ENCODE data around the gene ACSS1.

ACSS1 gene

DNA sequence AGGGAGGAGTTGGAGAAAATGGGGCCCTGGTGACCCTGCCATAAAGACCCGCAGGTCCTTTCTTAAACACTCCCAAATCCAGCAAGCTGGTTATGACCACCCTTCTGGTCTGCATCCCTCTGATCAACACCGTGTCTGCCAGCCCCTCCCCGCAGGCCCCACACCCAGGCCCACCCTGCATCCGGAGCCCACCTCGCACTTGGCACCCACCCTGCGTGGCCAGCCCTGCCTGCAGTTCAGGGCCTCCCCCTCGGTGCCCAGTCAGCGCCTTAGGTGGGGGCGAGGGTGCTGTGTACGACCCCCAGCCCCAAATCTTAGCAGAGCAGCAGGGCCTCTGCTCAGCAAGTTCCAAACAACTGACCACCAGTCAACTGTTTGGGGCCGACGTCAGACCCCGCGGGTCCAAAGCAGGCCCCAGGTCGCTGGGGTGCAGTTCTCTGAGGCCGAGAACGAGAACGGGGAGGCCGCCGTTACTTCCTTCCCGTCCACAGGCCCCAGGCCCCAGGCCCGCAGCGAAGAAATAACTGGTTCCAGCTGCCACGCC is 1.2 kb downstream of the ACSS1 start:
- no peak overlapping the region for H3K27ac ChIP-seq (ENCODE audit: poor library complexity, severe bottlenecking)
- H3K36me3 ChIP-seq (ENCODE audit: low read depth), result no peaks in the 10 kb centered on the region
- no peaks in the 10 kb centered on the region for H3K4me1 ChIP-seq (ENCODE audit: insufficient read depth, poor library complexity, severe bottlenecking)
- H3K4me3 ChIP-seq (ENCODE audit: severe bottlenecking), result peak overlapping the region; percentile 51
- H3K27me3 ChIP-seq (ENCODE audit: insufficient read depth, poor library complexity, severe bottlenecking), result no peaks in the 10 kb centered on the region
- ATAC-seq (ENCODE audit: low read depth) (peak; percentile 19), DNase-seq (ENCODE audit: low spot score) (no peak)
- no peaks in the 10 kb centered on the region for H3K9me3 ChIP-seq (ENCODE audit: severe bottlenecking)
- no peak for TF ChIP-seq CTCF (IDR thresholded peaks at IDR 0.05; ENCODE audit: poor library complexity, severe bottlenecking)

GRCh38 chr20:25055711-25056495 is 2.0 kb downstream of the ACSS1 start:
- DNase-seq (ENCODE audit: low spot score), result no peak
- Histone ChIP-seq H3K4me1 (ENCODE audit: insufficient read depth, poor library complexity, severe bottlenecking) (no peaks in the 10 kb centered on the region), H3K27ac (ENCODE audit: poor library complexity, severe bottlenecking) (no peak overlapping the region), H3K36me3 (ENCODE audit: low read depth) (no peaks in the 10 kb centered on the region), H3K27me3 (ENCODE audit: insufficient read depth, poor library complexity, severe bottlenecking) (no peaks in the 10 kb centered on the region), H3K4me3 (ENCODE audit: severe bottlenecking) (no peak overlapping the region), H3K9me3 (ENCODE audit: severe bottlenecking) (no peaks in the 10 kb centered on the region)
- ATAC-seq (ENCODE audit: low read depth), result no peak
- no peak for TF ChIP-seq CTCF (IDR thresholded peaks at IDR 0.05; ENCODE audit: poor library complexity, severe bottlenecking)

GRCh38 chr20:25054995-25055629 is 2.8 kb downstream of the ACSS1 start:
- ATAC-seq (ENCODE audit: low read depth) (no peak), DNase-seq (ENCODE audit: low spot score) (peak; percentile 15)
- H3K4me3 ChIP-seq (ENCODE audit: severe bottlenecking), result no peak overlapping the region
- H3K9me3 ChIP-seq (ENCODE audit: severe bottlenecking), result no peaks in the 10 kb centered on the region
- H3K36me3 ChIP-seq (ENCODE audit: low read depth), result no peaks in the 10 kb centered on the region
- no peaks in the 10 kb centered on the region for H3K27me3 ChIP-seq (ENCODE audit: insufficient read depth, poor library complexity, severe bottlenecking)
- no peak for TF ChIP-seq CTCF (IDR thresholded peaks at IDR 0.05; ENCODE audit: poor library complexity, severe bottlenecking)
- H3K4me1 ChIP-seq (ENCODE audit: insufficient read depth, poor library complexity, severe bottlenecking), result no peaks in the 10 kb centered on the region
- no peak overlapping the region for H3K27ac ChIP-seq (ENCODE audit: poor library complexity, severe bottlenecking)

DNA sequence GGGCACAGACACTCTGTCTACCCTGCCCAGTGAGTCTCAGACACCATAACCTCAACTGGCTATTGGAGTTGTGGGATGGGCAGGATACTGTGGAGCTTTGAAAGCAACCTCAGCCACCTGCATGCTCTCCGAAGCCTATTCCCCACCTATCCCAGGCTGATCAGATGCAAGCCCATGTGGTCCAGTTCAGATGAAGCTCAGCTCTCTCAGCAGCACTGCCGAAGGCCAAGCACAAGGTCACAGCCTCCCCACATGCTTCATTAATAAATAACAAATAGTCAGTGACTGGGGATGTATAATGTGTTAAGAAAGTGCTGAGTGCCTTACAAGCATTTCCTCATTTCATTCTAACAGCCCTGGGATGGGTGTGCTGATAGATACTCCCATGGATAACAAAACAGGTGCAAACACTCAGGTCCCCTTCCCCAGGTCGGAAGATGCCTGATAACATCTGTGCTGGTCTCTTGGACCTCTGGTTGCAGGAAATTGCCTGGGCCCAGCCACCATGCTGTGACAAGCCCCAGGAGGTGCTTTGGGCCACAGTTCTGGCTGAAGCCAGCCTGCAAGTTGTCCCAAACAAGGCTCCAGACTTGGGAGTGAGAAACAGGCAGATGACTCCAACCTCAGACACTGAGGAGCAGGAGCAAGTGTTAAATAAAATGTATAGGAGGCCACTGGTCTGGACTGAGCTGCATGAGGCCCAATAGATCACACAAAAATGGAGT is 3.7 kb downstream of the ACSS1 start:
- TF ChIP-seq CTCF (IDR thresholded peaks at IDR 0.05; ENCODE audit: poor library complexity, severe bottlenecking), result no peak
- Histone ChIP-seq H3K27me3 (ENCODE audit: insufficient read depth, poor library complexity, severe bottlenecking) (no peaks in the 10 kb centered on the region), H3K36me3 (ENCODE audit: low read depth) (no peaks in the 10 kb centered on the region), H3K9me3 (ENCODE audit: severe bottlenecking) (no peaks in the 10 kb centered on the region), H3K4me1 (ENCODE audit: insufficient read depth, poor library complexity, severe bottlenecking) (no peaks in the 10 kb centered on the region), H3K4me3 (ENCODE audit: severe bottlenecking) (no peak overlapping the region), H3K27ac (ENCODE audit: poor library complexity, severe bottlenecking) (no peak overlapping the region)
- peak; percentile 28 for DNase-seq (ENCODE audit: low spot score)
- no peak for ATAC-seq (ENCODE audit: low read depth)
